ENCODE results near the gene RSL1D1. TPM values are rescaled to one million over a fixed set of nuclear protein-coding genes. Genes with fewer than 3 reads are reported as not detected.
"Not testable (repeated sequence)": the region's sequence is repeated elsewhere in the genome, so short reads cannot be mapped to it uniquely, and the experiment has no call there.

Gene RSL1D1
- polyA plus RNA-seq, 4 donors = 206 to 271 (median 242) TPM

- no peak for DNase-seq (ENCODE audit: low read depth in 4 of 4, low spot score in 3 of 4)
These were observed 6.8 kb downstream of the RSL1D1 start for GRCh38 chr16:11844499-11844898.

GRCh38 chr16:11843861-11844260, 7.5 kb downstream of the RSL1D1 start:
- DNase-seq (ENCODE audit: low read depth in 4 of 4, low spot score in 3 of 4) = no peak

GRCh38 chr16:11843206-11843605, 8.1 kb downstream of the RSL1D1 start:
- no peak for DNase-seq (ENCODE audit: low read depth in 4 of 4, low spot score in 3 of 4)

GRCh38 chr16:11841026-11841425, 10.3 kb downstream of the RSL1D1 start:
- no peak for DNase-seq (ENCODE audit: low read depth in 4 of 4, low spot score in 3 of 4)

- DNase-seq (ENCODE audit: low read depth in 4 of 4, low spot score in 3 of 4) = no peak
These were observed 14.6 kb downstream of the RSL1D1 start for GRCh38 chr16:11836650-11837244.

GRCh38 chr16:11835891-11836649, 15.3 kb downstream of the RSL1D1 start:
- no peak for DNase-seq (ENCODE audit: low read depth in 4 of 4, low spot score in 3 of 4)

- no peak for DNase-seq (ENCODE audit: low read depth in 4 of 4, low spot score in 3 of 4)
These were observed 16.0 kb downstream of the RSL1D1 start for GRCh38 chr16:11835309-11835708.

- no peak for DNase-seq (ENCODE audit: low read depth in 4 of 4, low spot score in 3 of 4)
These were observed 17.2 kb downstream of the RSL1D1 start for GRCh38 chr16:11833951-11834695.

GRCh38 chr16:11828696-11829095, 22.6 kb downstream of the RSL1D1 start:
- no peak for DNase-seq (ENCODE audit: low read depth in 4 of 4, low spot score in 3 of 4)

GRCh38 chr16:11825520-11826165, 25.7 kb downstream of the RSL1D1 start:
- DNase-seq (ENCODE audit: low read depth in 4 of 4, low spot score in 3 of 4) = not testable (repeated sequence)

GRCh38 chr16:11824362-11824761, 27.0 kb downstream of the RSL1D1 start:
- no peak for DNase-seq (ENCODE audit: low read depth in 4 of 4, low spot score in 3 of 4)

GRCh38 chr16:11823645-11824044, 27.7 kb downstream of the RSL1D1 start:
- not testable (repeated sequence) for DNase-seq (ENCODE audit: low read depth in 4 of 4, low spot score in 3 of 4)

- DNase-seq (ENCODE audit: low read depth in 4 of 4, low spot score in 3 of 4) = no peak
These were observed 31.5 kb downstream of the RSL1D1 start for GRCh38 chr16:11819798-11820197.

GRCh38 chr16:11818970-11819369, 32.4 kb downstream of the RSL1D1 start:
- DNase-seq (ENCODE audit: low read depth in 4 of 4, low spot score in 3 of 4) = not testable (repeated sequence)

- DNase-seq (ENCODE audit: low read depth in 4 of 4, low spot score in 3 of 4) = no peak
These were observed 35.2 kb downstream of the RSL1D1 start for GRCh38 chr16:11816123-11816522.

GRCh38 chr16:11814800-11815199, 36.5 kb downstream of the RSL1D1 start:
- DNase-seq (ENCODE audit: low read depth in 4 of 4, low spot score in 3 of 4) = not testable (repeated sequence)

- DNase-seq (ENCODE audit: low read depth in 4 of 4, low spot score in 3 of 4) = no peak
These were observed 44.6 kb downstream of the RSL1D1 start for GRCh38 chr16:11806721-11807120.

- no peak for DNase-seq (ENCODE audit: low read depth in 4 of 4, low spot score in 3 of 4)
These were observed 45.8 kb downstream of the RSL1D1 start for GRCh38 chr16:11805556-11805955.

- DNase-seq (ENCODE audit: low read depth in 4 of 4, low spot score in 3 of 4) = no peak
These were observed 49.8 kb downstream of the RSL1D1 start for GRCh38 chr16:11801481-11802021.

GRCh38 chr16:11800382-11800718, 51.0 kb downstream of the RSL1D1 start:
- no peak for DNase-seq (ENCODE audit: low read depth in 4 of 4, low spot score in 3 of 4)
